ENCODE measurements around the gene FBXL19. TPM values are rescaled to one million over a fixed set of nuclear protein-coding genes. Genes with fewer than 3 reads are reported as not detected.
A peak's percentile ranks its signal among the peaks of the same experiment; 100 is the strongest.

Gene FBXL19
- total RNA-seq, 1 donor from 2014 or later = 7.9 TPM

GRCh38 chr16:30980959-30981358 is 57.6 kb downstream of the FBXL19 start:
- no peak for FAIRE-seq
- Histone ChIP-seq H3K27me3 (ENCODE audit: control insufficient read depth, insufficient read depth, low read length) (no peaks in the 10 kb centered on the region), H3K4me3 (ENCODE audit: low read depth, low read length) (no peak overlapping the region), H3K36me3 (ENCODE audit: control insufficient read depth, insufficient read depth, low read length) (peaks cover 30% of the 10 kb centered on the region)
- DNase-seq (ENCODE audit: low read depth) = no peak
- TF ChIP-seq CTCF (IDR thresholded peaks at IDR 0.05; ENCODE audit: insufficient read depth, low read length, severe bottlenecking) = no peak

GRCh38 chr16:30982548-30983288 is 59.3 kb downstream of the FBXL19 start:
- no peak for TF ChIP-seq CTCF (IDR thresholded peaks at IDR 0.05; ENCODE audit: insufficient read depth, low read length, severe bottlenecking)
- Histone ChIP-seq H3K36me3 (ENCODE audit: control insufficient read depth, insufficient read depth, low read length) (peaks cover 24% of the 10 kb centered on the region), H3K4me3 (ENCODE audit: low read depth, low read length) (no peak overlapping the region), H3K27me3 (ENCODE audit: control insufficient read depth, insufficient read depth, low read length) (no peaks in the 10 kb centered on the region)
- FAIRE-seq = no peak
- no peak for DNase-seq (ENCODE audit: low read depth)

GRCh38 chr16:30983289-30983889 is 60.0 kb downstream of the FBXL19 start:
- Histone ChIP-seq H3K36me3 (ENCODE audit: control insufficient read depth, insufficient read depth, low read length) (peaks cover 22% of the 10 kb centered on the region), H3K27me3 (ENCODE audit: control insufficient read depth, insufficient read depth, low read length) (no peaks in the 10 kb centered on the region), H3K4me3 (ENCODE audit: low read depth, low read length) (no peak overlapping the region)
- no peak for TF ChIP-seq CTCF (IDR thresholded peaks at IDR 0.05; ENCODE audit: insufficient read depth, low read length, severe bottlenecking)
- DNase-seq (ENCODE audit: low read depth) = no peak
- no peak for FAIRE-seq

GRCh38 chr16:30983898-30984610 is 60.7 kb downstream of the FBXL19 start:
- Histone ChIP-seq H3K4me3 (ENCODE audit: low read depth, low read length) (no peak overlapping the region), H3K36me3 (ENCODE audit: control insufficient read depth, insufficient read depth, low read length) (peaks cover 20% of the 10 kb centered on the region), H3K27me3 (ENCODE audit: control insufficient read depth, insufficient read depth, low read length) (no peaks in the 10 kb centered on the region)
- DNase-seq (ENCODE audit: low read depth) = no peak
- no peak for TF ChIP-seq CTCF (IDR thresholded peaks at IDR 0.05; ENCODE audit: insufficient read depth, low read length, severe bottlenecking)
- no peak for FAIRE-seq

GRCh38 chr16:30984669-30985400 is 61.5 kb downstream of the FBXL19 start, which contains the start of gene HSD3B7:
Gene HSD3B7 (plus strand): TSS chr16:30985207. CDS start chr16:30985659, 452 bp downstream.
- TF ChIP-seq CTCF (IDR thresholded peaks at IDR 0.05; ENCODE audit: insufficient read depth, low read length, severe bottlenecking) = peak; percentile 95
- peaks cover 18% of the 10 kb centered on the region for H3K36me3 ChIP-seq (ENCODE audit: control insufficient read depth, insufficient read depth, low read length)
- peak within 1 kb of the TSS; percentile 42 for H3K4me3 ChIP-seq (ENCODE audit: low read depth, low read length)
- no peak for FAIRE-seq
- no peaks in the 10 kb centered on the region for H3K27me3 ChIP-seq (ENCODE audit: control insufficient read depth, insufficient read depth, low read length)
- peak; percentile 50 for DNase-seq (ENCODE audit: low read depth)

All from bronchial epithelial cell (primary cell).